Ovary (tissue), 3 donors: Measurements from ENCODE around the gene FGFRL1.

ENCODE experiments used
- CTCF ChIP-seq, 3 donors: fragments of 450-650 bp in 2 of 3; fragments of 200-600 bp in 1 of 3; IDR thresholded peaks; one replicate each; pipeline versions ENCODE4 v1.5.1 to v1.8.0; 2016 to 2022; ENCODE audit warnings: antibody characterized with exemption in 3 of 3, mild to moderate bottlenecking in 1 of 3
- EP300 ChIP-seq: sonication (generic); formaldehyde crosslinking; IDR thresholded peaks from one replicate; pipeline ENCODE4 v1.6.1; 2017; ENCODE audit warnings: antibody characterized with exemption
- POLR2A ChIP-seq: fragments of 450-650 bp; IDR thresholded peaks from one replicate; pipeline ENCODE4 v1.6.1; 2017; ENCODE audit warnings: antibody characterized with exemption, mild to moderate bottlenecking, moderate library complexity
- donor health status: DM: no; HTN: no; CAD: no.

- no peak for TF ChIP-seq CTCF (IDR thresholded peaks at IDR 0.05)
- no peak for TF ChIP-seq EP300
- TF ChIP-seq POLR2A, result no peak
Observed at GRCh38 chr4:1001561-1002130, 9.8 kb upstream of the FGFRL1 start.
